ENCODE data around the gene SLC24A3. TPM values are rescaled to one million over a fixed set of nuclear protein-coding genes. Genes with fewer than 3 reads are reported as not detected.

Gene SLC24A3
- total RNA-seq, 1 experiment from 2014 or later: 46.0 TPM

DNA sequence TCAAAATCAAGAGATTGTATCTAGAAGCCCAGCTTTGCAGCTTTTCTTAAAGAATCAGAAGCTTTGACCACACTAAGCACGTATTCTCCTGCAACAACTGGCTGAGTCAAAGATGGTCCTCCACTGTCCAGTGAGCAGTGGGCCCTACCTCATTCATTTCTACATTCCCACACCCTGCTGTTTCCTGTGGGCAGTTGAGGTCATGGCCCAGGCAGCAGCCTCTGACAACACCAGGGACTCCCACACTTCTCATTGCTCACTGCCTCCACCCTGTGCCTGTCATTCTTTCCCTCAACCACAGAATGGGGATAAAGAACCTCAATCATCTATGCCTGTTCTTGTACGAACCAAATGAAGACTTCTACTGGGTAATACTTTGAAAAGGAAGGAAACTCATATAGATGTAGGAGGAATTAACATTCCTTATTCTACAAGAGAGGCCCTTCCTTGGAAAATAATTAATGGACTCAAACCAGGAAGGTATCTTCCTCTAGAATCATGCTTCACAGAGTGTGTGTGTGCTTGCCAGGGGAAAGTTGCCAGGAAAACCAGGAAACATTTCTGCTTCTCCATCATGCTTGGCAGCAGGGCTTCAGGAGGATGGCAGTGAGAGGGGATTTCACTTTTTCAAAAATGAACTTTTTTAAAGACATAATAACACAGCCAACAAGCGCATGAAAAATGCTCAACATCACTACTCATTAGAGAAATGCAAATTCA is 353.9 kb downstream of the SLC24A3 start:
- ChIA-PET POLR2A (ENCODE audit: low non-redundant PET) (no interaction called here), CTCF (no interaction called here)
- H3K4me3 ChIP-seq (ENCODE audit: low read depth, low read length, poor library complexity, severe bottlenecking): no peak overlapping the region
- TF ChIP-seq CTCF (conservative IDR thresholded peaks at IDR 0.05; ENCODE audit: low read depth, low read length): no peak
- no peak for TF ChIP-seq EZH2 (IDR thresholded peaks at IDR 0.05; ENCODE audit: borderline replicate concordance, low read depth, low read length, poor library complexity, severe bottlenecking)
- no peaks in the 10 kb centered on the region for H3K27me3 ChIP-seq (replicated peaks; ENCODE audit: insufficient read depth, low read depth, low read length, poor library complexity)
- DNase-seq (ENCODE audit: low spot score): no peak
- no peaks in the 10 kb centered on the region for H3K9me3 ChIP-seq (ENCODE audit: low read depth, low read length, poor library complexity, severe bottlenecking)
- BruUV-seq (replicated peaks): no TSS peak
- H3K4me1 ChIP-seq (ENCODE audit: insufficient read depth, low read length, poor library complexity, severe bottlenecking): peaks cover 26% of the 10 kb centered on the region
- no peak overlapping the region for H3K27ac ChIP-seq (ENCODE audit: low read depth, low read length, poor library complexity, severe bottlenecking)
- H3K36me3 ChIP-seq (ENCODE audit: insufficient read depth, low read length, poor library complexity, severe bottlenecking): peaks cover 3% of the 10 kb centered on the region
- intact Hi-C loops (cut with micrococcal nuclease; ENCODE audit: unreplicated experiment): no loop called here

DNA sequence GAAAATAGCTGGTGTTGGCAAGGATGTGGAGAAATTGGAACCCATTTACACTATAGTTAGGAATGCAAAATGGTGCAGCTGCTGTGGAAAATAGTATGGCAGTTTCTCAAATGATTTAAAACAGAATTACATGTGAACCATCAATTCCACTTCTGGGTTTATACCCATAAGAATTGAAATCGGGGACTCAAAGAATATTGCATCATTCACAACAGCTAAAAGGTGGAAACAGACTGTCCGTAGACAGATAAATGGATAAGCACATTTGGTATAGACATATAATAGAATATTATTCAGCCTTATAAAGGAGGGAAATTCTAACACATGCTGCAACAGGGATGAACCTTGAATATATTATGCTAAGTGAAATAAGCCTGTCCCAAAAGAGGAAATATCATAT is 355.7 kb downstream of the SLC24A3 start:
- no peak for TF ChIP-seq CTCF (conservative IDR thresholded peaks at IDR 0.05; ENCODE audit: low read depth, low read length)
- no peak overlapping the region for H3K27ac ChIP-seq (ENCODE audit: low read depth, low read length, poor library complexity, severe bottlenecking)
- no peak for DNase-seq (ENCODE audit: low spot score)
- intact Hi-C loops (cut with micrococcal nuclease; ENCODE audit: unreplicated experiment): no loop called here
- H3K36me3 ChIP-seq (ENCODE audit: insufficient read depth, low read length, poor library complexity, severe bottlenecking): peaks cover 3% of the 10 kb centered on the region
- BruUV-seq (replicated peaks): no TSS peak
- H3K4me1 ChIP-seq (ENCODE audit: insufficient read depth, low read length, poor library complexity, severe bottlenecking): peaks cover 10% of the 10 kb centered on the region
- ChIA-PET CTCF (no interaction called here), POLR2A (ENCODE audit: low non-redundant PET) (no interaction called here)
- H3K4me3 ChIP-seq (ENCODE audit: low read depth, low read length, poor library complexity, severe bottlenecking): no peak overlapping the region
- H3K9me3 ChIP-seq (ENCODE audit: low read depth, low read length, poor library complexity, severe bottlenecking): no peaks in the 10 kb centered on the region
- no peaks in the 10 kb centered on the region for H3K27me3 ChIP-seq (replicated peaks; ENCODE audit: insufficient read depth, low read depth, low read length, poor library complexity)

DNA sequence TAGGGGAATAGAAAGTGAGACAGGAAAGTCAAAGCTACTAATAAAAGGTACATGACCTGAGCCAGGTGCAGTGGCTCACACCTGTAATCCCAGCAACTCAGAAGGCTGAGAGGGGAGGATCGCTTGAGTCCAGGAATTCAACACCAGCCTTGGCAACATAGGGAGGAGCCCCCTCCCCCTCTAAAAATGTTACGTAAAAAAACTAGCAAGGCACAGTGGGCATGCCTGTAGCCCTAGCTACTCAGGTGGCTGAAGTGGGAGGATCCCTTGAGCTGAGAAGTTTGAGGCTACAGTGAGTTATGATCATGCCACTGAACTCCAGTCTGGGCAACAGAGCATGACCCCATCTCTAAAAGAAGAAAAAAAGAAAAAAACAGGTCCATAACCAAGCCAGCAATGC is 359.6 kb downstream of the SLC24A3 start:
- Histone ChIP-seq H3K27me3 (replicated peaks; ENCODE audit: insufficient read depth, low read depth, low read length, poor library complexity) (no peaks in the 10 kb centered on the region), H3K9me3 (ENCODE audit: low read depth, low read length, poor library complexity, severe bottlenecking) (no peaks in the 10 kb centered on the region), H3K27ac (ENCODE audit: low read depth, low read length, poor library complexity, severe bottlenecking) (no peak overlapping the region), H3K4me3 (ENCODE audit: low read depth, low read length, poor library complexity, severe bottlenecking) (no peak overlapping the region), H3K4me1 (ENCODE audit: insufficient read depth, low read length, poor library complexity, severe bottlenecking) (no peaks in the 10 kb centered on the region), H3K36me3 (ENCODE audit: insufficient read depth, low read length, poor library complexity, severe bottlenecking) (no peaks in the 10 kb centered on the region)
- intact Hi-C loops (cut with micrococcal nuclease; ENCODE audit: unreplicated experiment): no loop called here
- no TSS peak for BruUV-seq (replicated peaks)
- ChIA-PET POLR2A (ENCODE audit: low non-redundant PET) (no interaction called here), CTCF (no interaction called here)
- TF ChIP-seq CTCF (conservative IDR thresholded peaks at IDR 0.05; ENCODE audit: low read depth, low read length) (no peak), EZH2 (IDR thresholded peaks at IDR 0.05; ENCODE audit: borderline replicate concordance, low read depth, low read length, poor library complexity, severe bottlenecking) (no peak)
- DNase-seq (ENCODE audit: low spot score): no peak
